ENCODE data around the gene RPS14.

- TF ChIP-seq POLR2A (IDR thresholded peaks at IDR 0.05), result no peak
- TF ChIP-seq, protein P1, sequence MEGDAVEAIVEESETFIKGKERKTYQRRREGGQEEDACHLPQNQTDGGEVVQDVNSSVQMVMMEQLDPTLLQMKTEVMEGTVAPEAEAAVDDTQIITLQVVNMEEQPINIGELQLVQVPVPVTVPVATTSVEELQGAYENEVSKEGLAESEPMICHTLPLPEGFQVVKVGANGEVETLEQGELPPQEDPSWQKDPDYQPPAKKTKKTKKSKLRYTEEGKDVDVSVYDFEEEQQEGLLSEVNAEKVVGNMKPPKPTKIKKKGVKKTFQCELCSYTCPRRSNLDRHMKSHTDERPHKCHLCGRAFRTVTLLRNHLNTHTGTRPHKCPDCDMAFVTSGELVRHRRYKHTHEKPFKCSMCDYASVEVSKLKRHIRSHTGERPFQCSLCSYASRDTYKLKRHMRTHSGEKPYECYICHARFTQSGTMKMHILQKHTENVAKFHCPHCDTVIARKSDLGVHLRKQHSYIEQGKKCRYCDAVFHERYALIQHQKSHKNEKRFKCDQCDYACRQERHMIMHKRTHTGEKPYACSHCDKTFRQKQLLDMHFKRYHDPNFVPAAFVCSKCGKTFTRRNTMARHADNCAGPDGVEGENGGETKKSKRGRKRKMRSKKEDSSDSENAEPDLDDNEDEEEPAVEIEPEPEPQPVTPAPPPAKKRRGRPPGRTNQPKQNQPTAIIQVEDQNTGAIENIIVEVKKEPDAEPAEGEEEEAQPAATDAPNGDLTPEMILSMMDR (IDR thresholded peaks at IDR 0.05), result no peak
- TF ChIP-seq EP300 (IDR thresholded peaks at IDR 0.05), result no peak
These were observed 54.4 kb downstream of the RPS14 start for GRCh38 chr5:150394912-150395687.
